Measurements from ENCODE around the gene ASF1A. TPM values are rescaled to one million over a fixed set of nuclear protein-coding genes. Genes with fewer than 3 reads are reported as not detected.

The ASF1A gene
- 7.7 to 8.8 TPM (median 7.9 TPM) in 5 replicates for total RNA-seq (2022; extraction: Qiagen RNA extraction)

DNA sequence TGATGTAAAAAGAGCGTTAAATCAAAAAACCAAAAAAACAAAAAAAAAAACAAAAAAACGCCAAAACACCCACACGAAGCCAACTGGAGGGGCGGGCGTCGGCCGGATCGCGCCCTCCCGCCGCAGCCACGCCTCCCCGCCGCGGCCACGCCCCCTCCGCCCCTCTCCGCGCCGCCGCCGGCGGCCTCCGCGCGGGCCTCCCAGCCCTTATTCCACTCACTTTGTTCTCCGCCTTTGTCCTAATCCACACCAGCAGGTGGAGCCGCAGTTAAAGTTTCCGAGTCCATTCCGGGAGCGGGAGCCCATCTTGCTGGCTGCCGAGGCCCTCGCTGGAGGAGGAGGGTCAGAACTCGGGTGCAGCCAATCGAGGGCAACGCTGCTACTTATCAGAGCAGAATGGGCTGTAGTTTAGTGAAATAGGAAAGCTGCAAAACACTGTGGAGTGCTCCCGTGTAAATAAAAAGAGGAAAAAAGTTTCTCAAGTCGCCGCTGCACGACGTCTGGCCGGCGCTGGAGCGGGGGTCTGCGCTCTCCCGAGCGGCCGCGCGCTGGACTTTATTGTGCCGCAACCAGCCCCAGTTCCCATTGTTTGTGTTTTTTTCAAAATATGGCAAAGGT, at the start of gene ASF1A:
TSS of gene ASF1A (plus strand) at position 346 of the 618 bp plus-strand sequence. CDS start at position 608, 262 bp downstream.

DNA sequence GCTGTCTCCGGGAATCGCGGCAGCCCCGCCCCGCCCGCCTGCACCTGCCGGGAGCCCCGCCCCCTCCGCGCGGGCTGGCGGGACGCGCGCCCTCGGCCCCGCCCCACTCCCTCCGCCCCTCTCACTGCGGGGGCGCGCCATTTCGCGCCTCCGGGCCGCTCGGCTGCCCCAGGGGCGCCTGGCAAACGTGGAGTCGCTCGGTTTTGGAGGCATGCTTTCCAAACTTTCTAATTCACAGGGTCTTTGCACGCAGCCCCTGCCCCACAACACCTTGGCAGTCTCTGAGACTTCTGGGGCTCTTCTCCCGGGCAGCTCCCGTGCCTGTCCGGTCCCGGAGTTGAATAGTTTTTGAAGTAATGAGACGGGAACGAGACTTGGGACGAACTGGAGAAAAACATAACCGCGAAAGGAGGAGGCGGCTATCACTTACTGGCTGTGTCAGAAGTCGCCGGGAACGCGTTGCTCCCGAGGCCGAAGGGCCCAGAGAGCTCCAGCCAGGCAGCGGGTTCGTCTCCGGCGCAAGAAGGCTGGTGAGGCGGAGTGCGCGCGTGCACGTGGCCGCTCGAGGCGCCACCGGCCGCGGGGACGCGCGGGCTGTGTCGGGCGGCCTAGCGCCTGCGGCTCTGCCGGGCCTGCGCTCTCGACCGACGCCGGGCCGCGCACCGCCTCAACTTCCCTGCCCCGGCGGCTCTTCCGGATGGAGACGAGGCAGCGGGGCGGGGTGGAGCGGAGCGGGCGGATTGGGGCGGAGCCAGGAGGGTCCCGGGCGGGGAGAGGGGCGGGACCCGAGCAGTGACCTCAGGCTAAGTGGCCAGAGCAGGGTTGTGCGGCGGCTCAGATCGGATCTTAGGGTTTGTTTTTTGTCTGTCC, 40.7 kb downstream of the ASF1A start, which contains the start of gene MCM9:
TSS of gene MCM9 (minus strand) at position 699 of the 870 bp plus-strand sequence. CDS start 3,436 bp downstream, outside the sequence.

Other genes with a start within 250 kb of the ASF1A start
- gene CEP85L, start 242.6 kb upstream of the ASF1A start, total RNA-seq (2022; extraction: Qiagen RNA extraction), result 1.1 to 1.7 TPM (median 1.6 TPM) in 5 replicates
- 4.0 to 5.8 TPM (median 5.0 TPM) in 5 replicates for gene MCM9, start 41.0 kb downstream of the ASF1A start, total RNA-seq (2022; extraction: Qiagen RNA extraction)
- 0.08 TPM in 1 of 5 replicates, not detected in the others for gene FAM184A, start 184.5 kb downstream of the ASF1A start, total RNA-seq (2022; extraction: Qiagen RNA extraction)

Measured in A549 treated with AZD2906 at 1 μM for 4 hours (cell line).